Kidney glomerular epithelial cell (primary cell): ENCODE data around the gene LAMA3.

ENCODE experiments used
- DNase-seq: peaks from one replicate; lab custom pipeline; 2025; lab: John Stamatoyannopoulos, UW

The LAMA3 gene

GRCh38 chr18:23689031-23689615, at the start of gene LAMA3:
Gene LAMA3, plus strand, starts transcription at chr18:23689453. Its CDS starts 231 bp downstream, at chr18:23689684.
- DNase-seq, result peak; percentile 58

GRCh38 chr18:23640052-23640451, 49.2 kb upstream of the LAMA3 start:
- DNase-seq, result no peak

GRCh38 chr18:23641143-23641720, 48.0 kb upstream of the LAMA3 start:
- DNase-seq, result no peak

GRCh38 chr18:23641937-23642666, 47.2 kb upstream of the LAMA3 start:
- no peak for DNase-seq

GRCh38 chr18:23643815-23644490, 45.3 kb upstream of the LAMA3 start:
- no peak for DNase-seq

- no peak for DNase-seq
Measured at GRCh38 chr18:23645568-23646175, 43.6 kb upstream of the LAMA3 start.

- no peak for DNase-seq
Measured at GRCh38 chr18:23646282-23646681, 43.0 kb upstream of the LAMA3 start.

GRCh38 chr18:23648456-23648855, 40.8 kb upstream of the LAMA3 start:
- no peak for DNase-seq

GRCh38 chr18:23648940-23649607, 40.2 kb upstream of the LAMA3 start:
- no peak for DNase-seq

GRCh38 chr18:23650968-23651927, 38.0 kb upstream of the LAMA3 start:
- peak; percentile 80 for DNase-seq

- DNase-seq, result no peak
Measured at GRCh38 chr18:23652232-23652631, 37.0 kb upstream of the LAMA3 start.

- no peak for DNase-seq
Measured at GRCh38 chr18:23658285-23658684, 31.0 kb upstream of the LAMA3 start.

- no peak for DNase-seq
Measured at GRCh38 chr18:23661735-23662308, 27.4 kb upstream of the LAMA3 start.

GRCh38 chr18:23662309-23663263, 26.7 kb upstream of the LAMA3 start, which contains the start of gene ANKRD29:
Gene ANKRD29, minus strand, starts transcription at chr18:23662911. Its CDS starts 181 bp downstream, at chr18:23662730.
- DNase-seq, result no peak

- DNase-seq, result no peak
Measured at GRCh38 chr18:23664674-23665073, 24.6 kb upstream of the LAMA3 start.

- no peak for DNase-seq
Measured at GRCh38 chr18:23667114-23667513, 22.1 kb upstream of the LAMA3 start.

- no peak for DNase-seq
Measured at GRCh38 chr18:23668731-23669130, 20.5 kb upstream of the LAMA3 start.

GRCh38 chr18:23669202-23669766, 20.0 kb upstream of the LAMA3 start:
- no peak for DNase-seq
